ENCODE data around the gene SLC6A11. TPM values are rescaled to one million over a fixed set of nuclear protein-coding genes. Genes with fewer than 3 reads are reported as not detected.

SLC6A11 gene
- total and polyA plus RNA-seq, 9 of the 15 experiments (the other 6 are each of a cell fraction or from before 2014, with no cell fraction given), result 0.04 TPM; not detected in 8

- POLR2A ChIA-PET, result no interaction called here
- peaks cover 3% of the 10 kb centered on the region for H3K9me1 ChIP-seq (ENCODE audit: control insufficient read depth, insufficient read depth, low read length)
- 1% methylated on average over 5 of the region's 5 CpGs for WGBS (ENCODE audit: insufficient coverage, low coverage, missing lambda C conversion rate)
- H2AFZ ChIP-seq (ENCODE audit: low read depth, low read length), result no peak overlapping the region
- no peaks in the 10 kb centered on the region for H3K9me3 ChIP-seq (replicated peaks; ENCODE audit: control insufficient read depth, insufficient read depth, low read depth, low read length)
- H3K79me2 ChIP-seq (ENCODE audit: control insufficient read depth, insufficient read depth, low read length), result no peaks in the 10 kb centered on the region
- DNase-seq (ENCODE audit: extremely low read depth in 1 of 4, low spot score in 3 of 4) (peak; percentile 24 to 29 (median 26)), FAIRE-seq (peak; percentile 46), ATAC-seq (no peak)
- H3K4me3 ChIP-seq, result no peak overlapping the region
- TF ChIP-seq EHMT2 (IDR thresholded peaks at IDR 0.05) (peak; percentile 95), REST (IDR thresholded peaks at IDR 0.05; ENCODE audit: borderline replicate concordance) (peak; percentile 97), REST (CRISPR knock-in tag; IDR thresholded peaks at IDR 0.05; ENCODE audit: low read depth) (peak; percentile 90), ILF3 (IDR thresholded peaks at IDR 0.05; ENCODE audit: borderline replicate concordance) (no peak), ZNF668 (CRISPR knock-in tag; IDR thresholded peaks at IDR 0.05) (no peak), MIER1 (IDR thresholded peaks at IDR 0.05; ENCODE audit: low read depth) (peak; percentile 86), AFF1 (IDR thresholded peaks at IDR 0.05; ENCODE audit: low read depth in 1 of 2, partially characterized antibody in 2 of 2) (peak in 1 of 2 experiments; percentile 46), SP1 (CRISPR knock-in tag; IDR thresholded peaks at IDR 0.05) (no peak)
- H3K4me2 ChIP-seq (ENCODE audit: insufficient read depth, low read length), result no peak overlapping the region
- no peak overlapping the region for H3K27ac ChIP-seq (ENCODE audit: extremely low read depth, low read depth, low read length)
- no peaks in the 10 kb centered on the region for H3K27me3 ChIP-seq (ENCODE audit: control insufficient read depth in 2 of 2, insufficient read depth in 2 of 2, low read length in 2 of 2)
- in situ Hi-C loops (cut with MboI), result no loop called here
- H4K20me1 ChIP-seq (replicated peaks; ENCODE audit: control insufficient read depth, insufficient read depth, low read length), result no peaks in the 10 kb centered on the region; the same call in 1 of the 2 replicates
- no TSS peak for BruUV-seq (replicated peaks)
- H3K9ac ChIP-seq (ENCODE audit: insufficient read depth in 1 of 2, low read depth in 2 of 2, low read length in 2 of 2), result no peak overlapping the region
- no peaks in the 10 kb centered on the region for H3K4me1 ChIP-seq (replicated peaks in 1 of 2; ENCODE audit: control insufficient read depth in 2 of 2, insufficient read depth in 2 of 2, low read length in 2 of 2)
- CTCF ChIA-PET (ENCODE audit: low intra/inter-chr PET ratio), result no interaction called here
- no peaks in the 10 kb centered on the region for H3K36me3 ChIP-seq (ENCODE audit: control insufficient read depth, insufficient read depth, low read length)
- intact Hi-C loops (cut with micrococcal nuclease), result no loop called here
These were observed 51.4 kb downstream of the SLC6A11 start for GRCh38 chr3:10867384-10867783.

All from K562 (cell line).